Endothelial cell of umbilical vein (primary cell): ENCODE data around the gene LRFN2. TPM values are rescaled to one million over a fixed set of nuclear protein-coding genes. Genes with fewer than 3 reads are reported as not detected.

Source experiments
- BruUV-seq: library from RNA; stranded (reverse); fragments of 400-500 nt; replicated peaks from 2 replicates; lab custom pipeline; 2021; lab: Mats Ljungman, UMichigan
- CTCF ChIA-PET: fragments of 300-600, 350-600 bp; sonication (Branson Sonifier 250); formaldehyde crosslinking; loops from one replicate; lab custom pipeline; 2021; ENCODE audit warnings: antibody characterized with exemption, inconsistent platforms; lab: Charles Lee
- POLR2A ChIA-PET: fragments of 300-600, 350-600 bp; sonication (Branson Sonifier 250); formaldehyde crosslinking; loops from one replicate; lab custom pipeline; 2021; ENCODE audit warnings: antibody characterized with exemption, inconsistent platforms; lab: Charles Lee
- DNase-seq: peaks from one replicate; pipeline ENCODE4 v3.0.0-alpha.2; 2011; ENCODE audit warnings: low read depth, low spot score
- FAIRE-seq: peaks from 2 replicates; lab custom pipeline; 2011; peaks lifted over from hg19 to GRCh38; lab: Jason Lieb, UNC
- H2AFZ ChIP-seq: 2 replicates; pipeline ENCODE4 v1.6.0; 2012; ENCODE audit warnings: low read depth, low read length, control low read depth, inconsistent platforms
- H3K27ac ChIP-seq: 2 replicates; pipeline ENCODE4 v1.5.1; 2011; ENCODE audit warnings: low read depth, mild to moderate bottlenecking, control low read depth, low read length, moderate library complexity; ENCODE audit not compliant: insufficient read depth
- H3K27me3 ChIP-seq, 2 experiments: 2 replicates each; pipeline versions ENCODE4 v1.6.0 to v1.6.1; 2011; ENCODE audit warnings: low read length in 2 of 2, mixed read lengths in 1 of 2; ENCODE audit not compliant: control insufficient read depth in 2 of 2, insufficient read depth in 2 of 2
- H3K36me3 ChIP-seq, 2 experiments: 2 replicates in 1 of 2; 3 replicates in 1 of 2; pipeline ENCODE4 v1.5.1; 2011; ENCODE audit warnings: low read length in 2 of 2, mild to moderate bottlenecking in 1 of 2, moderate library complexity in 1 of 2; ENCODE audit not compliant: control insufficient read depth in 2 of 2, insufficient read depth in 2 of 2; ENCODE audit errors: extremely low read depth in 1 of 2
- H3K4me1 ChIP-seq: 3 replicates; pipeline ENCODE4 v1.5.1; 2011; ENCODE audit warnings: mild to moderate bottlenecking, low read length; ENCODE audit not compliant: control insufficient read depth, insufficient read depth; ENCODE audit errors: extremely low read depth
- H3K4me2 ChIP-seq: 2 replicates; pipeline ENCODE4 v1.6.1; 2011; ENCODE audit warnings: low read length, control low read depth, mixed read lengths; ENCODE audit not compliant: insufficient read depth
- H3K4me3 ChIP-seq, 3 experiments: fragments of 200-600 bp in 1 of 3; sonication (generic), shearing (Covaris generic) in 1 of 3; replicated peaks in 1 of 3; 2 replicates each; pipeline ENCODE4 v1.5.1; 2011 to 2016; ENCODE audit warnings: control low read depth in 3 of 3, low read length in 3 of 3, mild to moderate bottlenecking in 2 of 3, inconsistent platforms in 1 of 3, low read depth in 1 of 3, moderate library complexity in 1 of 3; ENCODE audit not compliant: insufficient read depth in 1 of 3
- H3K79me2 ChIP-seq: 2 replicates; pipeline ENCODE4 v1.6.0; 2012; ENCODE audit warnings: low read length, inconsistent platforms; ENCODE audit not compliant: control insufficient read depth, insufficient read depth
- H3K9ac ChIP-seq: replicated peaks from 2 replicates; pipeline ENCODE3; 2011; ENCODE audit warnings: low read length, control low read depth; ENCODE audit not compliant: insufficient read depth; ENCODE audit errors: extremely low read depth
- H3K9me1 ChIP-seq: replicated peaks from 3 replicates; pipeline ENCODE4 v1.6.0; 2011; ENCODE audit warnings: mild to moderate bottlenecking, low read length; ENCODE audit not compliant: control insufficient read depth, insufficient read depth; ENCODE audit errors: extremely low read depth
- H3K9me3 ChIP-seq: replicated peaks from 2 replicates; pipeline ENCODE4 v1.5.1; 2012; ENCODE audit warnings: low read length, inconsistent platforms; ENCODE audit not compliant: control insufficient read depth, insufficient read depth
- H4K20me1 ChIP-seq: replicated peaks from 2 replicates; pipeline ENCODE3; 2011; ENCODE audit warnings: mild to moderate bottlenecking, low read length; ENCODE audit not compliant: control insufficient read depth, insufficient read depth; ENCODE audit errors: extremely low read depth
- CTCF ChIP-seq, 2 donors: IDR thresholded peaks; 1 replicate in 1 of 2; 2 replicates in 1 of 2; pipeline ENCODE4 v1.5.1; 2011; ENCODE audit warnings: low read length in 2 of 2, mild to moderate bottlenecking in 2 of 2, moderate library complexity in 2 of 2, control low read depth in 1 of 2, inconsistent platforms in 1 of 2, low read depth in 1 of 2; ENCODE audit not compliant: insufficient read depth in 1 of 2; ENCODE audit errors: extremely low read depth in 1 of 2
- EZH2 ChIP-seq: IDR thresholded peaks from 2 replicates; pipeline ENCODE4 v1.6.1; 2012; ENCODE audit warnings: borderline replicate concordance, low read depth, mild to moderate bottlenecking, moderate library complexity, low read length, inconsistent platforms; ENCODE audit not compliant: severe bottlenecking
- FOS ChIP-seq: IDR thresholded peaks from 2 replicates; pipeline ENCODE4 v1.6.1; 2011; ENCODE audit warnings: mild to moderate bottlenecking, low read length, moderate library complexity, borderline replicate concordance; ENCODE audit not compliant: insufficient read depth
- GATA2 ChIP-seq: IDR thresholded peaks from 2 replicates; pipeline ENCODE4 v1.7.0; 2011; ENCODE audit warnings: low read depth, mild to moderate bottlenecking, moderate library complexity, mixed read lengths, low read length; ENCODE audit not compliant: insufficient read length, insufficient read depth
- JUN ChIP-seq: IDR thresholded peaks from 2 replicates; pipeline ENCODE4 v1.6.1; 2011; ENCODE audit warnings: borderline replicate concordance, low read depth; ENCODE audit not compliant: insufficient read length, insufficient read depth
- MAX ChIP-seq: IDR thresholded peaks from 2 replicates; pipeline ENCODE4 v1.6.1; 2011; ENCODE audit not compliant: insufficient read depth, insufficient read length
- MYC ChIP-seq: IDR thresholded peaks from one replicate; pipeline ENCODE4 v1.6.1; 2011; ENCODE audit warnings: mild to moderate bottlenecking, low read depth, low read length
- POLR2A ChIP-seq: IDR thresholded peaks from 2 replicates; pipeline ENCODE4 v1.6.1; 2012; ENCODE audit warnings: low read depth, mild to moderate bottlenecking, control low read depth, low read length
- POLR2AphosphoS5 ChIP-seq: IDR thresholded peaks from 2 replicates; pipeline ENCODE4 v1.6.1; 2012; ENCODE audit warnings: low read depth, mild to moderate bottlenecking, control low read depth, low read length, moderate library complexity; ENCODE audit not compliant: insufficient read depth
- dilution Hi-C: fragments of 300-500 bp; cut with MboI; formaldehyde crosslinking; loops from one replicate; pipeline ENCODE4 v1.15.0; 2019; ENCODE audit warnings: low sequenced_read_pairs; ENCODE audit not compliant: extremely low pct_ligation_motif_present
- intact Hi-C: fragments of 100-400 bp; cut with micrococcal nuclease; formaldehyde crosslinking; loops from one replicate; pipeline ENCODE4 v1.10.0; 2022
- polyA plus RNA-seq, 4 experiments: library from polyadenylated mRNA; depleted of rRNA in 3 of 4; stranded (reverse) in 3 of 4; unstranded in 1 of 4; fragments of >200 nt; gene quantifications; 2 replicates each; pipeline versions ENCODE4 v1.2.1 to v1.2.3, GENCODE V29; 2011 to 2012; ENCODE audit warnings: missing spikeins in 1 of 4
- total RNA-seq: library from RNA; stranded (reverse); gene quantifications from 2 replicates; pipeline ENCODE4 v1.2.3, GENCODE V29; 2021

The LRFN2 gene
- total and polyA plus RNA-seq, 2 donors (not counting 3 experiments of a cell fraction or from before 2014, with no cell fraction given), result not detected

GRCh38 chr6:40627316-40627715, 40.2 kb upstream of the LRFN2 start:
- Histone ChIP-seq H4K20me1 (no peaks in the 10 kb centered on the region), H3K9me3 (no peaks in the 10 kb centered on the region), H3K9ac (no peak overlapping the region), H3K27ac (no peak overlapping the region), H3K36me3 (no peaks in the 10 kb centered on the region), H3K9me1 (no peaks in the 10 kb centered on the region), H3K4me1 (no peaks in the 10 kb centered on the region), H3K4me3 (no peak overlapping the region), H3K79me2 (no peaks in the 10 kb centered on the region), H2AFZ (no peak overlapping the region), H3K4me2 (no peak overlapping the region), H3K27me3 (no peaks in the 10 kb centered on the region)
- no peak for FAIRE-seq
- no peak for DNase-seq
- intact Hi-C loops, result no loop called here
- POLR2A ChIA-PET, result no interaction called here
- no TSS peak for BruUV-seq
- CTCF ChIA-PET, result no interaction called here
- TF ChIP-seq POLR2A (no peak), CTCF (IDR thresholded peaks at IDR 0.05; ENCODE audit: extremely low read depth in 1 of 2, insufficient read depth in 1 of 2, low read depth in 1 of 2, low read length in 2 of 2) (no peak), MAX (no peak), FOS (no peak), GATA2 (no peak), JUN (no peak), MYC (no peak), POLR2AphosphoS5 (no peak), EZH2 (no peak)
- dilution Hi-C loops, result no loop called here
